ENCODE results near the gene TBL1XR1. TPM values are rescaled to one million over a fixed set of nuclear protein-coding genes. Genes with fewer than 3 reads are reported as not detected.

TBL1XR1 gene
- total and polyA plus RNA-seq, 2 of the 8 experiments (the other 6 are each of a cell fraction or from before 2014, with no cell fraction given): 28.1 to 147 TPM

GRCh38 chr3:177110895-177111294, 86.4 kb downstream of the TBL1XR1 start:
- Histone ChIP-seq H3K14ac (ENCODE audit: insufficient read length) (no peak overlapping the region), H4K20me1 (replicated peaks in 1 of 2; ENCODE audit: control insufficient read depth in 1 of 2, insufficient read depth in 2 of 2, low read length in 2 of 2) (peaks cover 15% of the 10 kb centered on the region in 2 experiments), H2BK12ac (ENCODE audit: low read depth, low read length) (no peak overlapping the region), H2AFZ (ENCODE audit: low read length) (no peak overlapping the region), H3K23ac (ENCODE audit: insufficient read length) (no peak overlapping the region), H3K4me1 (replicated peaks in 1 of 4; ENCODE audit: control insufficient read depth in 3 of 4, insufficient read depth in 4 of 4, low read length in 3 of 4) (peaks cover 3 to 19% (median 11%) of the 10 kb centered on the region in 4 experiments), H3K4me2 (ENCODE audit: insufficient read depth in 1 of 2, low read depth in 2 of 2, low read length in 2 of 2) (no peak overlapping the region), H3K23me2 (ENCODE audit: low read depth, low read length) (no peaks in the 10 kb centered on the region), H3K79me2 (ENCODE audit: control insufficient read depth in 1 of 2, insufficient read depth in 2 of 2, low read length in 2 of 2) (peaks cover 9 to 99% of the 10 kb centered on the region in 2 experiments), H3K56ac (replicated peaks; ENCODE audit: insufficient read length, low read depth, low read length) (no peak overlapping the region), H2BK5ac (ENCODE audit: low read depth, low read length) (no peak overlapping the region), H3K4ac (replicated peaks; ENCODE audit: insufficient read length, low read depth, low read length) (no peak overlapping the region), H3K27ac (ENCODE audit: low read depth, low read length) (peak overlapping the region; percentile 45; the same call in 1 of the 2 replicates), H4K8ac (ENCODE audit: extremely low read depth, insufficient read depth, low read length) (no peak overlapping the region), H2AK5ac (ENCODE audit: low read depth, low read length) (no peak overlapping the region), H3K79me1 (ENCODE audit: low read depth, low read length) (peaks cover 2% of the 10 kb centered on the region; the same call in 1 of the 2 replicates), H3K4me3 (ENCODE audit: extremely low read depth in 1 of 4, insufficient read depth in 2 of 4, low read depth in 3 of 4, low read length in 4 of 4) (no peak overlapping the region), H3K27me3 (replicated peaks in 1 of 4; ENCODE audit: control insufficient read depth in 3 of 4, extremely low read depth in 1 of 4, insufficient read depth in 3 of 4, low read length in 3 of 4) (no peaks in the 10 kb centered on the region), H3K36me3 (ENCODE audit: control insufficient read depth in 2 of 4, insufficient read depth in 4 of 4, low read length in 3 of 4) (no peaks in the 10 kb centered on the region), H3K18ac (ENCODE audit: extremely low read depth, low read length) (no peak overlapping the region), H2BK120ac (replicated peaks; ENCODE audit: low read depth, low read length) (no peak overlapping the region), H4K5ac (ENCODE audit: insufficient read length, low read depth, low read length) (no peak overlapping the region), H3K9me3 (ENCODE audit: insufficient read depth in 2 of 2, low read depth in 1 of 2, low read length in 1 of 2) (no peaks in the 10 kb centered on the region), H4K91ac (replicated peaks; ENCODE audit: insufficient read length, low read length) (no peak overlapping the region), H2BK15ac (ENCODE audit: low read length) (no peak overlapping the region), H3K9ac (replicated peaks in 1 of 4; ENCODE audit: extremely low read depth in 1 of 4, low read depth in 3 of 4, low read length in 3 of 4) (no peak overlapping the region), H2BK20ac (ENCODE audit: low read length) (no peak overlapping the region)
- FAIRE-seq: no peak
- TF ChIP-seq SRF (IDR thresholded peaks at IDR 0.05; ENCODE audit: low read depth, low read length) (no peak), TCF12 (IDR thresholded peaks at IDR 0.05; ENCODE audit: low read depth, low read length) (peak; percentile 55; the same call in 1 of the 2 replicates)
- POLR2A ChIA-PET (ENCODE audit: partially characterized antibody): interaction anchor here (0.6 to 0.9 kb wide), 2 partner anchors 13 kb away, joined by 3 to 4 read pairs; no protein-coding TSS in a partner anchor
- WGBS, 2 experiments (ENCODE audit: extremely low coverage in 1 of 2, insufficient coverage in 1 of 2, insufficient read length in 1 of 2, insufficient replicate concordance in 2 of 2, low coverage in 1 of 2, low lambda C conversion rate in 2 of 2, missing lambda C conversion rate in 1 of 2): 74% methylated on average over 3 of the region's 3 CpGs; no CpG with 5 or more reads in 1 of the 2 experiments
- CTCF ChIA-PET (ENCODE audit: partially characterized antibody): interaction anchor here (0.9 to 1.3 kb wide), 3 partner anchors 52 to 1274 kb away, joined by 3 read pairs; no protein-coding TSS in a partner anchor
- no peak for DNase-seq (ENCODE audit: low read depth in 1 of 2, low spot score in 2 of 2)

Data from H1 (cell line).